Activated CD8-positive, alpha-beta T cell treated with anti-CD3 and anti-CD28 coated beads for 36 hours (primary cell): Measurements from ENCODE around the gene SEC14L1. TPM values are rescaled to one million over a fixed set of nuclear protein-coding genes. Genes with fewer than 3 reads are reported as not detected.

Experiments
- ATAC-seq: fragments of 200-7000 bp; cut with Tn5 transposase; one replicate; pipeline ENCODE4 v1.10.0; 2021; ENCODE audit warnings: mild to moderate bottlenecking, moderate library complexity
- CTCF ChIA-PET: fragments of 350-600 bp; sonication (Branson Sonifier 250); formaldehyde crosslinking; loops from one replicate; lab custom pipeline; 2021; ENCODE audit warnings: antibody characterized with exemption; lab: Charles Lee
- POLR2A ChIA-PET: fragments of 350-600 bp; sonication (Branson Sonifier 250); formaldehyde crosslinking; loops from one replicate; lab custom pipeline; 2021; ENCODE audit warnings: antibody characterized with exemption; lab: Charles Lee
- DNase-seq: peaks from one replicate; pipeline ENCODE4 v3.0.0-alpha.2; 2020
- H3K27ac Mint-ChIP-seq: one replicate; pipeline ENCODE4 v1.8.0; 2021; ENCODE audit warnings: mild to moderate bottlenecking, mixed read lengths
- H3K27me3 Mint-ChIP-seq: one replicate; pipeline ENCODE4 v1.8.0; 2021; ENCODE audit warnings: mixed read lengths
- H3K36me3 Mint-ChIP-seq: one replicate; pipeline ENCODE4 v1.8.0; 2021; ENCODE audit warnings: low read depth, mixed read lengths
- H3K4me1 Mint-ChIP-seq: one replicate; pipeline ENCODE4 v1.8.0; 2021; ENCODE audit warnings: low read depth, mixed read lengths
- H3K4me3 Mint-ChIP-seq: one replicate; pipeline ENCODE4 v1.8.0; 2021; ENCODE audit warnings: mild to moderate bottlenecking, moderate library complexity, mixed read lengths
- H3K9me3 Mint-ChIP-seq: one replicate; pipeline ENCODE4 v1.8.0; 2021; ENCODE audit warnings: mixed read lengths
- intact Hi-C: fragments of 100-400 bp; cut with micrococcal nuclease; formaldehyde crosslinking; loops from one replicate; pipeline ENCODE4 v1.10.0; 2022
- total RNA-seq, 2 experiments: library from RNA; stranded (reverse); gene quantifications; one replicate each; pipeline ENCODE4 v1.2.3, GENCODE V29; 2021
- TF ChIP-seq, protein P1 (sequence below): fragments of 200-600 bp; IDR thresholded peaks from one replicate; pipeline ENCODE4 v1.8.0; 2022; ENCODE audit warnings: antibody characterized with exemption, mild to moderate bottlenecking

SEC14L1 gene
- 10 to 100 TPM; 79.7 to 91.6 TPM for total RNA-seq

DNA sequence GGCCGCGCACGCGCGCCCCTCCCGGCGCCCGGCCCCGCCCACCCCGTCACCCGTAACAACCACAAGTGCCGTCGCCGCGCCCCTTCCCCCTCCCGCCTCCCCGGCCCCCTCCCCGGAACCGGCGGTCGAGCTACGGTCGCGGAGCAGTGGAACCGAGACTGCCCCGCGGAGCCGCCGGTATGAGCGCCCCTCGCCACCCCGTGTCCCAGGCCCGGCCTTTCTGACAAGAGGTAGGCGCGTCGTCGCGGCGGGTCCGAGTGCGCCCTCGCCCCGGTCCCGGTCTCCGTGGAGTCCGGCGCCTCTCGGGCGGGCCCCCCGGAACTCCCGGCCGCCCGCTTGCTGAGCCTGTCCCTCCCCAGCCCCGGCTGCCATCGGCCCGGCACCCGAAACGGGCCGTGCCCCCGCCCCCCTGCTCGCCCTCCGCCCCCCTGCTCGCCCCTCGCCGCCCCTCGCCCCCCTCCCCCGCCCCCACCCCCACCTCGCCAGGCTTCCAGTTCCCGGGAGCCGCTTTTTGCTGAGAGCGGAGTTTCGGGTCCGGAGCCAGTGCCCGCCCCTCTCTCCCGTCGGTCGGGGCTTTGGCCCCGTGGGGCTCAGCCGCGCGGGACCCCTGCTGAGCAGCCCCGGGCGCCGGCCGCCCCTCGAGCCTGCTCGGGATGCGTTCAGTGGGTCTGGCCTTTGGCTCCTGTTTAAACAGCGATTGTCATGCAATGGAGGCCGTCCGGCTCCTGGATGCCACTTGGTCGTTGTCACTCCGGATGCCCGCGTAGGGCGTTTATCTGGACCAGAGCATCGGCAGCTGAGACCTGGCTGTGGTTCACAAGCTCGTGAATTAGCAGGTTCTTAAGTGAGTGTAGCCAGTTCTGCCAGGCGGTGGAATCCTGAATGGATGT is at the start of gene SEC14L1:
SEC14L1 (plus strand) TSS at position 92 of the 890 bp plus-strand sequence. CDS start 2,628 bp downstream, outside the sequence.
- Mint-ChIP-seq H3K27ac (peak within 1 kb of the TSS; percentile 97), H3K36me3 (peaks cover 58% of the 10 kb centered on the region), H3K27me3 (no peaks in the 10 kb centered on the region), H3K4me3 (peak within 1 kb of the TSS; percentile 83), H3K4me1 (peaks cover 55% of the 10 kb centered on the region), H3K9me3 (peaks cover 18% of the 10 kb centered on the region)
- POLR2A ChIA-PET = interaction anchor here (0.8 to 1.9 kb wide), 9 partner anchors 19 to 107 kb away, joined by 3 to 15 read pairs (median 3); no protein-coding TSS in a partner anchor
- TF ChIP-seq, protein P1, sequence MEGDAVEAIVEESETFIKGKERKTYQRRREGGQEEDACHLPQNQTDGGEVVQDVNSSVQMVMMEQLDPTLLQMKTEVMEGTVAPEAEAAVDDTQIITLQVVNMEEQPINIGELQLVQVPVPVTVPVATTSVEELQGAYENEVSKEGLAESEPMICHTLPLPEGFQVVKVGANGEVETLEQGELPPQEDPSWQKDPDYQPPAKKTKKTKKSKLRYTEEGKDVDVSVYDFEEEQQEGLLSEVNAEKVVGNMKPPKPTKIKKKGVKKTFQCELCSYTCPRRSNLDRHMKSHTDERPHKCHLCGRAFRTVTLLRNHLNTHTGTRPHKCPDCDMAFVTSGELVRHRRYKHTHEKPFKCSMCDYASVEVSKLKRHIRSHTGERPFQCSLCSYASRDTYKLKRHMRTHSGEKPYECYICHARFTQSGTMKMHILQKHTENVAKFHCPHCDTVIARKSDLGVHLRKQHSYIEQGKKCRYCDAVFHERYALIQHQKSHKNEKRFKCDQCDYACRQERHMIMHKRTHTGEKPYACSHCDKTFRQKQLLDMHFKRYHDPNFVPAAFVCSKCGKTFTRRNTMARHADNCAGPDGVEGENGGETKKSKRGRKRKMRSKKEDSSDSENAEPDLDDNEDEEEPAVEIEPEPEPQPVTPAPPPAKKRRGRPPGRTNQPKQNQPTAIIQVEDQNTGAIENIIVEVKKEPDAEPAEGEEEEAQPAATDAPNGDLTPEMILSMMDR = no peak
- CTCF ChIA-PET = interaction anchor here (0.9 to 4.1 kb wide), 5 partner anchors 12 to 54 kb away, joined by 3 to 22 read pairs (median 4); no protein-coding TSS in a partner anchor
- DNase-seq = peak; percentile 59
- intact Hi-C loops = loop anchor here (5.0 kb wide), 1 partner anchor 34 kb away; no protein-coding TSS in a partner anchor
- no peak for ATAC-seq

DNA sequence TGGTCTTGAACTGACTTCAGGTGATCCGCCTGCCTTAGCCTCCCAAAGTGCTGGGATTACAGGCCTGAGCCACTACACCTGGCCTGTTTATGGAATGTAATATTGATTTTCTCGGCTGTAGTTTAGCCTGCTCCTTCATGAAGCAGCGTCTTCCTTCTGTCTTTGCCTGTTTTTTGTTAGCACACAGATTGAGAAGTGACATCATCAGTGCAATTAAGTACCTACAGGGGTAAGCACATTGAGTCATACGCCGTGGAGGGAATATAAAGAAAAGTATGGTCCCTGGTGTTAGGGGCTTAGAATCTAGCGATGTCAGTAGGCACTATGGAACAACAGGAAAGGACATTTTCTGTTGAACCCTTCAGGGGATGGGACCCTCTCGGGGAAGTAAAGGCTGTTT is 48.7 kb upstream of the SEC14L1 start:
- no peaks in the 10 kb centered on the region for H3K27me3 Mint-ChIP-seq
- peak overlapping the region; percentile 17 for H3K4me3 Mint-ChIP-seq
- peak overlapping the region; percentile 84 for H3K27ac Mint-ChIP-seq
- POLR2A ChIA-PET = no interaction called here
- ATAC-seq (no peak), DNase-seq (no peak)
- TF ChIP-seq, protein P1 = no peak
- H3K9me3 Mint-ChIP-seq = no peaks in the 10 kb centered on the region
- peaks cover 60% of the 10 kb centered on the region for H3K36me3 Mint-ChIP-seq
- CTCF ChIA-PET = no interaction called here
- intact Hi-C loops = no loop called here
- peaks cover 52% of the 10 kb centered on the region for H3K4me1 Mint-ChIP-seq

DNA sequence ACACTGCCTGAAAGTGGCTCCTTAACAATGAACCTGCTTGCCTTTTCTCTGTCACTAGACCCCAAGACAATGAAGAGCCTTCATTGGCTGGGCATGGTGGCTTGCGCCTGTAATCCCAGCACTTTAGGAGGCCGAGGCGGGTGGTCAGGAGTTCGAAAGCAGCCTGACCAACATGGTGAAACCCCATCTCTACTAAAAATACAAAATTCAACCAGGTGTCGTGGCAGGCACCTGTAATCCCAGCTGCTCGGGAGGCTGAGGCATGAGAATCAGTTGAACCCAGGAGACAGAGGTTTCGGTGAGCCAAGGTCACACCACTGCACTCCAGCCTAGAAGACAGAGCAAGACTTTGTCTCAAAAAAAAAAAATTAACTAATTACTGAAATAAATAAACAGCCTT is 45.3 kb upstream of the SEC14L1 start:
- Mint-ChIP-seq H3K36me3 (peaks cover 68% of the 10 kb centered on the region), H3K27ac (peak overlapping the region; percentile 5), H3K4me3 (no peak overlapping the region), H3K4me1 (peaks cover 63% of the 10 kb centered on the region), H3K27me3 (no peaks in the 10 kb centered on the region), H3K9me3 (no peaks in the 10 kb centered on the region)
- ChIA-PET CTCF (interaction anchor here (1.0 to 1.5 kb wide), 5 partner anchors 9 to 120 kb away, joined by 3 to 5 read pairs (median 4); no protein-coding TSS in a partner anchor), POLR2A (interaction anchor here (1.0 kb wide), 1 partner anchor 184 kb away, joined by 3 read pairs; no protein-coding TSS in a partner anchor)
- DNase-seq (no peak), ATAC-seq (no peak)
- TF ChIP-seq, protein P1 = no peak
- intact Hi-C loops = no loop called here

DNA sequence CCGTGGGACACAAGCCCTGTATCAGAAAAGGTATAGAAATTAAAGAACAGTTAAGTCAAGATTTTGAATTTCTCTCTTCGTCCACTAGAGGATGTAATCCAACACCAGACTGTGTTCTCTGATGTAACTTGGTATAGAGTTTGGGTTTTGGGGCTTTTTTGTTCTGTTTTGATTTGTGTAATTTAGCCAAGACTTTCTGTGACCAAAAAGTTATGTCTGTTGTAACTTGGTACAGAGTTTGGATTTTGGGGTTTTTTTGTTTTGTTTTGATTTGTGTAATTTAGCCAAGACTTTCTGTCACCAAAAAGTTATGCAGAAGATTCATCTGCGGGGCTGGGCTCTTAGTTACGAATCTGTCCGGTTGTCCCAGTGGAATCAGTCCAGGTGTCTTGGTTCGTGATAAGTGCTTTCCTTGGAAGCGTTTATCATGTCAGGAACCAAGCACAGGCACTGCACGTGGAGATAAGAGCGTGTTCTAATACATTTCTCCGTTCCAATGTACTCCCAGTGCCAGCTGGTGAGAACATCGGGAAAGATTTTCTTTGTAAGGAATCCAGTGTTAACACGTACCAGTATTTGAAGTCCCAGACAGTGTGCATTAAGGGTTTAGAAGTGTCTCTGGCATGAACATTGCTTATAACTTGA is 44.1 kb upstream of the SEC14L1 start:
- intact Hi-C loops = no loop called here
- Mint-ChIP-seq H3K27ac (peak overlapping the region; percentile 86), H3K9me3 (no peaks in the 10 kb centered on the region), H3K4me3 (no peak overlapping the region), H3K4me1 (peaks cover 54% of the 10 kb centered on the region), H3K27me3 (no peaks in the 10 kb centered on the region), H3K36me3 (peaks cover 59% of the 10 kb centered on the region)
- peak; percentile 72 for ATAC-seq
- CTCF ChIA-PET = interaction anchor here (0.7 to 1.1 kb wide), 2 partner anchors 74 to 111 kb away, joined by 3 read pairs; no protein-coding TSS in a partner anchor
- POLR2A ChIA-PET = interaction anchor here (1.0 to 1.3 kb wide), 3 partner anchors 10 to 45 kb away, joined by 3 read pairs; no protein-coding TSS in a partner anchor
- no peak for DNase-seq
- TF ChIP-seq, protein P1 = peak; percentile 86
